Activated CD4-positive, CD25-positive, alpha-beta regulatory T cell treated with anti-CD3 and anti-CD28 coated beads, Interleukin-2, amount 50 U/mL, for 24 hours (primary cell): ENCODE measurements around the gene DNAH8.
"Not testable (repeated sequence)": the region's sequence is repeated elsewhere in the genome, so short reads cannot be mapped to it uniquely, and the experiment has no call there.

ENCODE experiments used
- ATAC-seq, 2 donors: fragments of 150-1000 bp; cut with Tn5 transposase; one replicate each; pipeline ENCODE4 v1.10.0; 2021; ENCODE audit warnings: mild to moderate bottlenecking in 1 of 2, moderate library complexity in 1 of 2

DNAH8 gene

GRCh38 chr6:38750968-38751615 is 36.0 kb downstream of the DNAH8 start:
- ATAC-seq = peak; percentile 7 to 32

GRCh38 chr6:38753707-38754106 is 38.6 kb downstream of the DNAH8 start:
- no peak for ATAC-seq

GRCh38 chr6:38755207-38755606 is 40.1 kb downstream of the DNAH8 start:
- no peak for ATAC-seq

GRCh38 chr6:38755874-38756273 is 40.8 kb downstream of the DNAH8 start:
- ATAC-seq = peak; percentile 60 to 66

GRCh38 chr6:38760097-38760496 is 45.0 kb downstream of the DNAH8 start:
- no peak for ATAC-seq

GRCh38 chr6:38762848-38763247 is 47.7 kb downstream of the DNAH8 start:
- no peak for ATAC-seq

GRCh38 chr6:38767560-38767959 is 52.4 kb downstream of the DNAH8 start:
- no peak for ATAC-seq

GRCh38 chr6:38773338-38773737 is 58.2 kb downstream of the DNAH8 start:
- ATAC-seq = no peak

GRCh38 chr6:38774929-38775707 is 60.0 kb downstream of the DNAH8 start:
- no peak for ATAC-seq

- ATAC-seq = peak in 1 of 2 donors; percentile 13
Observed at GRCh38 chr6:38775870-38776269, 60.8 kb downstream of the DNAH8 start.

GRCh38 chr6:38776515-38776914 is 61.4 kb downstream of the DNAH8 start:
- ATAC-seq = peak in 1 of 2 donors; percentile 28

- no peak for ATAC-seq
Observed at GRCh38 chr6:38779310-38780062, 64.4 kb downstream of the DNAH8 start.

GRCh38 chr6:38782616-38783015 is 67.5 kb downstream of the DNAH8 start:
- no peak for ATAC-seq

GRCh38 chr6:38783443-38784228 is 68.5 kb downstream of the DNAH8 start:
- no peak for ATAC-seq

- ATAC-seq = no peak
Observed at GRCh38 chr6:38784506-38785235, 69.6 kb downstream of the DNAH8 start.

- ATAC-seq = no peak
Observed at GRCh38 chr6:38786486-38786885, 71.4 kb downstream of the DNAH8 start.

- ATAC-seq = no peak
Observed at GRCh38 chr6:38789256-38789655, 74.1 kb downstream of the DNAH8 start.

- no peak for ATAC-seq
Observed at GRCh38 chr6:38792356-38792755, 77.2 kb downstream of the DNAH8 start.

GRCh38 chr6:38794682-38795081 is 79.6 kb downstream of the DNAH8 start:
- ATAC-seq = no peak

GRCh38 chr6:38796006-38796405 is 80.9 kb downstream of the DNAH8 start:
- ATAC-seq = no peak

- ATAC-seq = not testable (repeated sequence)
Observed at GRCh38 chr6:38796437-38796836, 81.3 kb downstream of the DNAH8 start.

GRCh38 chr6:38796850-38797249 is 81.7 kb downstream of the DNAH8 start:
- ATAC-seq = no peak
